GM10248 (cell line): ENCODE results near the gene CNTF.

Experiments used
- CTCF ChIA-PET: fragments of 300-600 bp; sonication (Branson Sonifier 250); formaldehyde crosslinking; extraction: SDS; loops from one replicate; lab custom pipeline; 2021; ENCODE audit warnings: antibody characterized with exemption; lab: Yijun Ruan, JAX
- POLR2A ChIA-PET: fragments of 350-650 bp; sonication (Branson Sonifier 250); formaldehyde crosslinking; extraction: SDS; loops from one replicate; lab custom pipeline; 2020; ENCODE audit warnings: antibody characterized with exemption; lab: Yijun Ruan, JAX
- DNase-seq: peaks from one replicate; pipeline ENCODE4 v3.0.0; 2012; ENCODE audit errors: extremely low spot score
- TF ChIP-seq, protein P1 (sequence below): IDR thresholded peaks from 2 replicates; pipeline ENCODE4 v1.5.1; 2012; ENCODE audit warnings: mild to moderate bottlenecking, low read depth; ENCODE audit errors: extremely low read depth, missing control alignments, control extremely low read depth

Gene CNTF

GRCh38 chr11:58577555-58578135 lies 44.8 kb upstream of the CNTF start:
- ChIA-PET CTCF (interaction anchor here (1.1 to 3.4 kb wide), 14 partner anchors 8 to 580 kb away, joined by 3 to 40 read pairs (median 6); no protein-coding TSS in a partner anchor), POLR2A (interaction anchor here (1.8 kb wide), 1 partner anchor 10 kb away, joined by 11 read pairs; no protein-coding TSS in a partner anchor)
- peak; percentile 37 for DNase-seq
- TF ChIP-seq, protein P1, sequence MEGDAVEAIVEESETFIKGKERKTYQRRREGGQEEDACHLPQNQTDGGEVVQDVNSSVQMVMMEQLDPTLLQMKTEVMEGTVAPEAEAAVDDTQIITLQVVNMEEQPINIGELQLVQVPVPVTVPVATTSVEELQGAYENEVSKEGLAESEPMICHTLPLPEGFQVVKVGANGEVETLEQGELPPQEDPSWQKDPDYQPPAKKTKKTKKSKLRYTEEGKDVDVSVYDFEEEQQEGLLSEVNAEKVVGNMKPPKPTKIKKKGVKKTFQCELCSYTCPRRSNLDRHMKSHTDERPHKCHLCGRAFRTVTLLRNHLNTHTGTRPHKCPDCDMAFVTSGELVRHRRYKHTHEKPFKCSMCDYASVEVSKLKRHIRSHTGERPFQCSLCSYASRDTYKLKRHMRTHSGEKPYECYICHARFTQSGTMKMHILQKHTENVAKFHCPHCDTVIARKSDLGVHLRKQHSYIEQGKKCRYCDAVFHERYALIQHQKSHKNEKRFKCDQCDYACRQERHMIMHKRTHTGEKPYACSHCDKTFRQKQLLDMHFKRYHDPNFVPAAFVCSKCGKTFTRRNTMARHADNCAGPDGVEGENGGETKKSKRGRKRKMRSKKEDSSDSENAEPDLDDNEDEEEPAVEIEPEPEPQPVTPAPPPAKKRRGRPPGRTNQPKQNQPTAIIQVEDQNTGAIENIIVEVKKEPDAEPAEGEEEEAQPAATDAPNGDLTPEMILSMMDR: no peak

- ChIA-PET POLR2A (interaction anchor here (1.8 kb wide), 1 partner anchor 10 kb away, joined by 11 read pairs; no protein-coding TSS in a partner anchor), CTCF (interaction anchor here (1.1 to 3.4 kb wide), 6 partner anchors 8 to 323 kb away, joined by 3 to 40 read pairs (median 6); no protein-coding TSS in a partner anchor)
- TF ChIP-seq, protein P1: no peak
- peak; percentile 67 for DNase-seq
These were observed 44.3 kb upstream of the CNTF start for GRCh38 chr11:58578136-58578634.

DNA sequence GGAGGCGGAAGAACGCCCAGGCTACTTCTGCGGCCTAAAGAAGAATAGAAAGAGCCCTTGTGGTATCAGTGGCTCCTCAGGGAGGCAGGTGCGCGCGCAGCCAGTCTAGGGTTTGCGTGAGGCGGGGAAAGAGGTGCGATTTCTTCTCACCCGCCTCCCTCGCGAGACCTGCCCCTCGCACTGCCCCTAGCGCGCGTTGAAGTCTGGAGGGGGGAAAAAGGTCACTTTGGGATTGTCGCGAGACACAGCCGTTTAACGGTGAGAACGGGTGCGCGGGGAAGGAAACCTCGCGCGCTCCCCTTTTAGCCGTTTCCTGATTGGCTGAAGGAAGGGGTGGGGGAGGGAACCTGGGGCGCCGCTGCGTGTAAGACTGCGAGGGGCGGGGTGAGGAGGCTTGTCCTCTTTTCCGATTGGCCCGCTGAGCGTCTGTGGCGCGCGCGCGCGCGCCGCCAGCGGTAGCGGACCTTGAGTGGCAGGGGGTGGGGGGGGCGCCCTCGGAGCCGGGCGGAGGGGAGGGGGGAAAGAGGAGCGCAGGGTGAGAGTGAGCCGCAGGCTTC lies 43.8 kb upstream of the CNTF start, which contains the start of gene ZFP91:
Gene ZFP91, plus strand, starts transcription at position 429 of the 557 bp plus-strand sequence. CDS start 219 bp downstream, outside the sequence.
- TF ChIP-seq, protein P1: no peak
- ChIA-PET POLR2A (no interaction called here), CTCF (interaction anchor here (0.6 to 3.4 kb wide), 3 partner anchors 10 to 50 kb away, joined by 3 to 40 read pairs (median 20); no protein-coding TSS in a partner anchor)
- DNase-seq: peak; percentile 91

GRCh38 chr11:58579192-58580129 lies 43.0 kb upstream of the CNTF start:
- peak; percentile 77 for DNase-seq
- ChIA-PET CTCF (interaction anchor here (0.6 to 3.4 kb wide), 6 partner anchors 11 to 556 kb away, joined by 3 to 20 read pairs (median 3); no protein-coding TSS in a partner anchor), POLR2A (interaction anchor here (0.6 kb wide), 1 partner anchor 29 kb away, joined by 3 read pairs; no protein-coding TSS in a partner anchor)
- TF ChIP-seq, protein P1: peak; percentile 91

GRCh38 chr11:58580311-58580710 lies 42.2 kb upstream of the CNTF start:
- TF ChIP-seq, protein P1: no peak
- DNase-seq: no peak
- ChIA-PET POLR2A (no interaction called here), CTCF (interaction anchor here (0.6 to 1.2 kb wide), 4 partner anchors 13 to 556 kb away, joined by 3 read pairs; no protein-coding TSS in a partner anchor)
